H54 (cell line): Measurements from ENCODE around the gene MYCBPAP.

Experiments
- DNase-seq: peaks from one replicate; pipeline ENCODE4 v3.0.0; 2011; ENCODE audit warnings: low spot score, mixed read lengths; ENCODE audit not compliant: insufficient read length
- FAIRE-seq: peaks from 3 replicates; lab custom pipeline; 2011; peaks lifted over from hg19 to GRCh38; lab: Jason Lieb, UNC
- POLR2A ChIP-seq: IDR thresholded peaks from 2 replicates; pipeline ENCODE4 v1.6.1; 2011; ENCODE audit warnings: low read depth, mild to moderate bottlenecking, low read length

Gene MYCBPAP

DNA sequence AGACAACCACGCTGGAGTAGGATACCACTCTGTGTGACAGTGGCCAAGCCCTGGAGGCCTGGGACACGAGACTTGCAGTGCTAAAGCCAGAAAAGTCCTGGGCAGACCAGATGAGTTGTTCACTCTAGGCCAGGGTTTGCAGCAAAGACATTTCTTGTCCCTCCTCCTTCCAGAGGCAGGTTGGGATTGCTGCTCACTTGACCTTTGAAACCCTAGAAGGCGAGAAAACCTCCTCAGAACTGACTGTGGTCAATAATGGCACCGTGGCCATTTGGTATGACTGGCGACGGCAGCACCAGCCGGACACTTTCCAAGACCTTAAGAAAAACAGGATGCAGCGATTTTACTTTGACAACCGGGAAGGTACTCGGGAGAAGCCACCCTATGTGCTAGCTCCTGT, 14.5 kb downstream of the MYCBPAP start:
- no peak for FAIRE-seq
- DNase-seq: no peak
- TF ChIP-seq POLR2A: no peak

DNA sequence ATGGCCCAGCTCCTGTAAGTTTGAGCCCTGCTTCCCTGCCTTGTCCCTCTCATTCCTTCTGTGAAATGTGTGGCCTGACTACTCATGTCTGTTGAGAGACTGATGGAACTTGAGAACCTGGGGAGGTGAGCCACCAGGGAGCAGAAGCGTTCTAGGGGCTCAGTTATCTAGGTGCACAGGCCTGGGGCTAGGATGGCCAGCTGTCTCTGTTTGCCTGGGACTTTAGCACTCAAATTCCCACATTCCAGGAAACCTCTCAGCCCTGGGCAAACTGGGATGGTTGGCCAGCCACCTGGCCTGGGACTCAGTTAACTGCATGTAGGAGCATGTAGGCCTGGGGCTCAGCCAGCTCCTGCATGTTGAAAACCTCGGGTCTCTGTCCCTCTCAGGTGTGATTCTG, 15.0 kb downstream of the MYCBPAP start:
- FAIRE-seq: no peak
- TF ChIP-seq POLR2A: no peak
- no peak for DNase-seq

DNA sequence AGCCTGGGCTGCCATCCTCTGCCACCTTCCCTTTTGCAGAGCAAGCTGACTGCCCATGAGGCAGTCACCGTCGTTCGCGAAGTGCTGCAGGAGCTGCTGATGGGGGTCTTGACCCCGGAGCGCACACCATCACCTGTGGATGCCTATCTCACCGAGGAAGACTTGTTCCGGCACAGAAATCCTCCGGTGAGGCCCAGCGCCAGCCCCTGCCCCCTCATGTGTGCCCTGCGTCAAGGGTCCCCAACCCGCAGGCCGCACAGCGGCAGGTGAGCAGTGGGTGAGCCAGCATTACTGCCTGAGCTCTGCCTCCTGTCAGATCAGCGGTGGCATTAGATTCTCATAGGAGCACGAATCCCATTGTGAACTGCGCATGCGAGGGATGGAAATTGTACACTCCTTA, 16.6 kb downstream of the MYCBPAP start:
- DNase-seq (no peak), FAIRE-seq (no peak)
- TF ChIP-seq POLR2A: no peak

DNA sequence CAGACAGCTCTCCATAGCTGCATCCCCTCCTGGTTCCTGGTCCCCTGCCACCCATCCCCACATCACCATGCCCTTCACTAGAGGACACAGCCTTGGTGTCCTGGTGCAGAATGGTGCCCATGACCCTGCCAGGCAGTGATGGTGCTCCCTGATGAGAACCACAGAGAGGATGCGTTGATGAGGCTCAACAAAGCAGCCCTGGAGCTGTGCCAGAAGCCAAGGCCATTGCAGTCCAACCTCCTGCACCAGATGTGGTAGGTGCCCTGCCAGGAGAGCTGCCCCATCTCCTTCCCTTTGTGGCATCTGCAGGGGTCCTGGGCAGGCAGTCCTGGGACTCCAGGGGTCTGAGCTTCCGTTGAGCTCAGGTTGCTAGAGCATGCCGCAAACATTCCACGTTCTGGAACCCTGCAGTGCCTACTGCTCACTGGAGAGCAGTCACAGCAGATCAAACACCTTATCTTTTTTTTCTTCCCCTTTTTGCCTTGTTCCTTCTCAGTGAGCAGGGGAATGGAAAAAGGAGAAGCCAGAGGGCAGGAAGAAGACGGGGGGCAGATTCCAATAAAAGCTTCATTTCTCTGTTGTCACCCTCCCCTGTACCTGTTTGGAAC, 19.0 kb downstream of the MYCBPAP start:
- DNase-seq (no peak), FAIRE-seq (no peak)
- TF ChIP-seq POLR2A: no peak

DNA sequence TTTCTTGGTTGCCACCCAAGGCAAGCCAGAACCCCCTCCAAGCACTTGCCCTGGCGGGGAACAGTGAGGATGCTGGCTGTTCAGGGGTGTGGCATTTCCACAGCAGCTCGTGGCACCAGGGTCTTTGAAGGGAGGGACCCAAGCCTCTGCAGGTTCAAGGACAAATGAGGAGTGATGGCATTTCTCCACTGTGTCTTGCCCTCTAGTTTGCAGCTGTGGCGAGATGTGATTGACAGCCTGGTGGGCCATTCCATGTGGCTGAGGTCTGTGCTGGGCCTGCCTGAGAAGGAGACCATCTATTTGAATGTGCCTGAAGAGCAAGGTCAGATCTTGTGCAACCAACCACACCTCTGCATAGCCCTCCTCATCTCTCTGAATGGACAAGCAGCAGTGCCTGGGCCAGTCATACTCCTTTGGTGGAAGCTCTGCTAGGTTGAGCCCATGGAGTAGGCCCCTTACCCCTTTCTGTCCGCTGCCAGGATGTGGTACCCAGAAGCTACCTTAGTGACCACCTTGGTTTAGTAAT, 19.8 kb downstream of the MYCBPAP start:
- DNase-seq (no peak), FAIRE-seq (no peak)
- TF ChIP-seq POLR2A: no peak

DNA sequence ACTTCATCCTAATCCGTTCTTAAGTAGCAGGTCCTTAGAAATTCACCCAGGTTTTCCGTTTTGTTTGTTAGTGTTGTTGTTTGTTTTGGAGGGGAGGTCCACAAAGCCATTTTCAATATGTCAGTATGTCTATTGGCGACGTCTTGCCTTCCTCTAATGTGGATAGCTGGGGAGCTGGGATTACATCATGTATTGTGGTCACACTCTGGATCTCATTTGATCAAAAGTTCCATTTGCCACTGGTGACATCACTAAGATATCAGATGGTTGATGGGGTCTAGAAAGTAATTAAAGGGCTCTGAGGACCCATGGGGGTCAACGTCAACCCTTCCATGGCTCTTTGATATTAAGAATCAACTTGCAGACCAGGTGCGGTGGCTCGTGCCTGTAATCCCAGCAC, 21.6 kb downstream of the MYCBPAP start:
- TF ChIP-seq POLR2A: no peak
- FAIRE-seq: no peak

DNA sequence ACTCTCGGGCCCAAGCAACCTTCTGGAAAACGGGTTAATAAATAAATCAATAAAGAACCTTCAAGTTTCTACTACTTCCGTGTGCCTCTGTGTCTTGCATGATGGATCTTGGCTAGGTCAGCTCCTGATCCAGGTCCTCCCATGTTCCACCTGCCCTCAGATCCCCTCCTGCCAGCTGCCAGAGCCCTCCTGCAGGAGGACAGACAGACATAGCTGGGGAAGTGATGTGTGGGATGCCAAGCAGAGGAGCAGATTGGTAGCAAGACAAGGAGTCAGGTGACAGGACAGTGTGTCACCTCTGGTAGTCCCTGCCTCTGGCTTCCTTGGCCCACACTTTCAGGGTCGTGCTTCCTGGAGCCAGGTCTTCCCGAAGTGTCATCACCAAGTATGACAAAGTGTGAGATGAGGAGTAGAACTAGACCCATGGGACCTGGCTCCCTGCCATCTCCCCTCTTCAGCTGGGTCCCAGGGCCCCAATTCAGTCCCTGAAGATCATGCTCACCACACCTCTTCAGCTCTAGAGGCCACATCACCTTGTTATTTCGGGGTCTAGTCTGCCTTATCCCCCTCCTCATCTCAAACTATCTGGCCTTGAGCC, 23.3 kb downstream of the MYCBPAP start:
- no peak for DNase-seq
- no peak for TF ChIP-seq POLR2A
- no peak for FAIRE-seq

More for the DNA sequence above, 21.6 kb downstream of the MYCBPAP start:
- no peak for DNase-seq

DNA sequence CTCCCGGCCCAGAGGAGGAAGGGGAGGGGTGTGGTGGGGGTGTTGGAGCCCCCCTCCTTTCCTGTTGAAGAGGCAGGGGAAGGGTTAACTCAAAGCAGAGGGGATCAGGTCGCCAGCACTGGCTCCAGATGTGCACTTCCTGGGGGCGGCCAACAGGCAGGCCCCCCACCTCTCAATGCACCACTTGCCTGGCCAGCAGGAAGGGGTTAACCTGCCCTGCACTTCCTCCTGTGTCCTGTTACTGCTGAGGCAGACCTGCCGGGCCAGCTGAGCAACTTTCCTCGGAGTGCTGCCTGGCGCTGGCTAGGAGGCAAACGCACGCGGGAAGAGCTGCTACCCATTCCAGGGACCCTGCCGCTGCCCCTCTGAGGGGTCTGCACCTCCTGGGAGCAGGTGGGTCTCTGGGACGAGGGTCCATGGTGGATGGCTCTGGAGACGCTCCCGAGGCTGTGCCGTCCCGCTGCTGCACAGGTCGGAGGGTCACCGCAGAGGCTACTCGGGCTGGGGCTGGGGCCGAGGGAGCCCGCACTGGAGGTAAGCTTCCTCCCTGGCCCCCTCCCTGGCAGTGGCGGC, 24.3 kb downstream of the MYCBPAP start, which contains the start of gene EPN3:
TSS of gene EPN3 (plus strand) at position 284 of the 573 bp plus-strand sequence. CDS start 3,822 bp downstream, outside the sequence.
- TF ChIP-seq POLR2A: no peak
- FAIRE-seq (no peak), DNase-seq (no peak)

DNA sequence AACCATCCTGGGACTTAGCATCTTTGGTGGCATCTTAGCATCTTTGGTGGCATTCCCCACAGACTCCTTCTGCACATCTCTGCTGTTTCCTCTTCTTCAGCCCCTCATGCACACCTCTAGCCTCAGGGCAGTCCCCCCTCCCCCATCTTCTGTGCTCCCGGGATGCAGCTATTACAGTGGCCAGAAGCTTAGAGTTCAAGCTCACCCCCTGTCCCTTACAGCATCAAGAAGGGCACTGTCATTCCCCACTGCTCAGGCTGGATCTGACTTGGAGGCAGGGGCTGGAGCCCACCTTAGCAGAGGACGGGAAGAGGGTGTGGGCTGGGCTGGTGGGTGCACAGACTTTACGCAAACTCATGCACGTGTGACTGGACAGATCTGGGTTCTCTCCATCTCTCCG, 24.9 kb downstream of the MYCBPAP start:
- FAIRE-seq (no peak), DNase-seq (no peak)
- no peak for TF ChIP-seq POLR2A

DNA sequence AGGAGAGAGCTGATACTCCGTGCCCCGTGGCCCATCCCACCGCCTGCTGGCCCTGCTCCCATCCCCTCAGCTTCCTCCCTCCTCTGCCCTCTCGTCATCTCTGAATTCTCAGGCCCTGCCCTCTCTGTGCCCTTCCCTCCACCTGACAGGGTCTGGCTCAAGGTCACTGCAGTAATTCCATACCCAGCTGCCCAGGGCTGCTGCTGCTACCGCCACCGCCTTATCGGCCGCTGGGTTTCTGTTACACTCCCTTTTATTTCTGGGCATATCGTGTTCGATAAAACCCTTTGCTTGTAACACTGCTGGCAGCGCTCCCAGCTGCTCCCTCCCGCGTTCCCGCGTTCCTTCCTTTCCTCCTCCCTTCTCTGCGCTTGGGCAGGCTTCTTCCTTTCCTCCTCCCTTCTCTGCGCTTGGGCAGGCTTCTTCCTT, 25.5 kb downstream of the MYCBPAP start:
- DNase-seq (no peak), FAIRE-seq (no peak)
- TF ChIP-seq POLR2A: no peak

DNA sequence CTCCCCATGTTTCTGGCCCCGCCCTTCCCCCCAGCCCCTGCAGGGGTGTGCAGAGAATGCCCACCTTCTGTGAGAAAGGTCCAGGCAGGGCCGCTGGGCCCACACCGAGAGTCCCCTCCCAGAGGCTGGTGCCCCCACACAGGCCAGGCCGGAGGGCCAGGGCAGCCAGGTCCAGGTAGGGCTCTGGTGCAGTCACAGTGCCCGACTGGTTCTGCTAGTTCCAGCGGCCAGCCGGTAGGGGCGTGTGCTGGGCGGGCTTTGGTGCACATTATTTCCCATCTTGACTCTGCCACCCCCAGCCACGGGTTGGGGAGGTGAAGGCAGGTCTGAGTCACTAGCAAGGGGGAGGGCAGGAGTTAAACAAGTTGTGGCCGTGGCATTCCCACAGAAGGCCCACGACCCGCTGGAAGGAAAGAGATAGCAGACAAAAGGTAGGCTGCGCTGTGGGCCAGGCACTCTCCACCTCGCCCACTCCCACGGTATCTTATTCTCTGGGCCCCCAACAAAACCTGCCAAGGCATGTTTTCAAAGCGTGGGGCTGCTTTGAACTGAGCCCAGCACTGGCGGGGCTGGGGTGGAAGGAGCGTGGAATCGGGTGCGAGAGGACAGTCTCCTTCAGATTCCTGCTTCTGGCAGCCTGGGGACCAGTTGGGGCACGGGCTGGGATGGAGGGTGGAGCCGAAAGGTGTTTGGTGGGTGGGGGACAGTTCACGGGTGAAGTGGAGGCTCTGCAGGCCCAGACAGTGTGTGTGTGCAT, 26.2 kb downstream of the MYCBPAP start:
- no peak for DNase-seq
- no peak for TF ChIP-seq POLR2A
- FAIRE-seq: no peak

DNA sequence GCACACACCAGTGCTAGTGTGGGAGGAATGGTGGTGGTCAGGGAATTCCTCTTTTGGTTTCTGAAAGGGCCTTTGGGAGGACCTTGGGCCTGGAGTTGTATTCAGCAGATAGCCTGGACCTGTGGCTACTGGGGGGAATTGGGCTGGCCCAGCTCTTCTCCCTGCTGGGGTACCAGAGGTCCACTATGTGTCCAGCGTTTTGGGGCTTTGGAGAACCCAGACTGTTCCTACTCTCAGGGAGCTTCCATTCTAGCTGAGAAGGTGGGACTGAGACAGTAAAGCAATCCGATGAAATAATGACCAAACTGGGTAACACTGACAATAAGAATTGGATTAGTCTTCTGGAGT, 26.7 kb downstream of the MYCBPAP start:
- FAIRE-seq (no peak), DNase-seq (no peak)

DNA sequence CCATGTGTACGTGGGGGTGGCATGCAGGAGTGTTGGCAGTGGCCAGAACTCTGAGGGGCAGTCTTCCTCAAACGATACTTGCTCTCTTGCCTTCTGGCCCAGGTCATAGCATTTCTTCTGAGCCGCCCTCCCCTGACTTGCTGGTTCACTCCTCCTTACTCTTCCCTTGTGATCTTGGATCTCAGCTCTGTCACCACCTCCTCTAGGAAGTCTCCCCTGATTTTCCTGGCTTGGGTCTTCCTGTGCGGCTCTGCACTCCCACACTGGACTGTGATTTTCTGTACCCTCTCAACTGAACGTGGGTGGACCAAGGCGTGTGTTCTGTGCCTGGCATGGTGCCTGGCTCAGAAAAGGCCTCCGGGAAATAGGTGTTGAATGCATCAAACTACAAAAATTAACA, 27.2 kb downstream of the MYCBPAP start:
- FAIRE-seq: no peak
- TF ChIP-seq POLR2A: no peak

More for the DNA sequence above, 26.7 kb downstream of the MYCBPAP start:
- TF ChIP-seq POLR2A: no peak

More for the DNA sequence above, 27.2 kb downstream of the MYCBPAP start:
- no peak for DNase-seq
